NT2/D1 (cell line): ENCODE data around the gene EDN1.

ENCODE experiments used
- SUZ12 ChIP-seq: IDR thresholded peaks from 2 replicates; pipeline ENCODE4 v1.6.1; 2011; ENCODE audit not compliant: insufficient read length, insufficient read depth; ENCODE audit errors: extremely low read depth
- YY1 ChIP-seq: IDR thresholded peaks from 2 replicates; pipeline ENCODE4 v1.6.1; 2011; ENCODE audit not compliant: insufficient read length, insufficient read depth
- ZNF274 ChIP-seq: IDR thresholded peaks from 2 replicates; pipeline ENCODE4 v1.6.1; 2011; ENCODE audit warnings: mild to moderate bottlenecking, low read depth, low read length

DNA sequence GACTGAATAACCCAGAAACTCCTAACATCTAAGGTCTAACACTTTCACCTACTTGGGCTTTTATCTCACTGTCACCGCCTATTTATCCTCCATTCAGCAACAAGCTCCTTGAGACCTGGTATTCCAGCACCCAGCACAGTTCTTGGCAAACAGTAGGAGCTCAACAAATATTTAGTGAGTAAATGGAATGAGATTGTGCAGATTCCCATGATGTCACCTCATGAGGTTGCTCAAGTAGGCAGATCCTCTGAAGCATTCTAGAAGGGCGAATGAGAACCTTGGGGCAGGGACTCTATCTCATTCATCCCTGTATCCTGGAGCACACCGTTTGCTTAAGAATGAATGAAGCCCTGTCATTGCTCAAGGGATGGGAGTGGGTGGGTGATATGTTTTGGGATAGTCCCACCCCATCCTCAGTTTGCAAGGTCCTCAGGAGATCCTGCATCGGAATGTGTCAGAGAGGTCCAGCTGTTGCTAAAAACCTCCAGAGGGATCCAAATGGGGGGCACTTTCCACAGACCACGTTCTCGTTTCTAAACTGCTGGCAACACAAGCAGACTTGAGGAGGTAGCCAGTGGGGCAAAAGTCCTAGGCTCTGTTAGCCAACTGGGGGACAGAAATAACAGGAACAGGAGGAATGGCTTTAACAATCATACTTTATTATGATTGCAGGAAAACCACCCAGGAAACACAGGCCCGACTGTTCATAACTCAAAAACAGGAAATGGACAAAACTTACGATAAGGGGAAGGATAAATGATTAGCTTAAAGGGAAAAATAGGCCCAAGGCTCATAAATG lies 42.0 kb downstream of the EDN1 start:
- TF ChIP-seq ZNF274 (no peak), SUZ12 (no peak), YY1 (no peak)
